SK-N-SH (cell line): ENCODE results near the gene CDCP1. TPM values are rescaled to one million over a fixed set of nuclear protein-coding genes. Genes with fewer than 3 reads are reported as not detected.

Experiments
- CTCF ChIA-PET: fragments of 300-600, 350-600 bp; formaldehyde crosslinking; extraction: SDS; loops from one replicate; lab custom pipeline; 2021; lab: Yijun Ruan, JAX
- POLR2A ChIA-PET: fragments of 350-600 bp; sonication (Branson Sonifier 250); formaldehyde crosslinking; extraction: SDS; loops from one replicate; lab custom pipeline; 2020; ENCODE audit warnings: antibody characterized with exemption, inconsistent platforms; lab: Yijun Ruan, JAX
- DNase-seq: peaks from one replicate; pipeline ENCODE4 v3.0.0; 2012
- H2AFZ ChIP-seq: fragments of 200-600 bp; sonication (generic); 2 replicates; pipeline ENCODE4 v1.8.1; 2016; ENCODE audit warnings: antibody characterized with exemption, mild to moderate bottlenecking, low read depth
- H3F3A ChIP-seq: fragments of 200-600 bp; sonication (generic); replicated peaks from 2 replicates; pipeline ENCODE3; 2016; ENCODE audit warnings: antibody characterized with exemption, mild to moderate bottlenecking; ENCODE audit not compliant: insufficient read depth
- H3K27ac ChIP-seq, 2 experiments: fragments of 200-500 bp in 1 of 2; fragments of 200-600 bp in 1 of 2; sonication (Bioruptor generic) in 1 of 2; sonication (generic), shearing (Covaris generic) in 1 of 2; 2 replicates each; pipeline versions ENCODE4 v1.5.1 to v1.6.1; 2014 to 2016; ENCODE audit warnings: low read depth in 2 of 2, inconsistent platforms in 1 of 2, low read length in 1 of 2, mild to moderate bottlenecking in 1 of 2, mixed read lengths in 1 of 2
- H3K27me3 ChIP-seq: fragments of 200-600 bp; sonication (generic), shearing (Covaris generic); 2 replicates; pipeline ENCODE4 v1.6.1; 2016; ENCODE audit warnings: mixed run types; ENCODE audit not compliant: insufficient read depth
- H3K36me3 ChIP-seq, 2 experiments: fragments of 200-500 bp in 1 of 2; fragments of 200-600 bp in 1 of 2; sonication (Bioruptor generic) in 1 of 2; sonication (generic) in 1 of 2; replicated peaks in 1 of 2; 2 replicates each; pipeline versions ENCODE3 to v1.5.1; 2014 to 2016; ENCODE audit warnings: low read length in 1 of 2, mild to moderate bottlenecking in 1 of 2; ENCODE audit not compliant: insufficient read depth in 2 of 2, control insufficient read depth in 1 of 2
- H3K4me1 ChIP-seq, 2 experiments: fragments of 200-500 bp in 1 of 2; fragments of 200-600 bp in 1 of 2; sonication (Bioruptor generic) in 1 of 2; sonication (generic), shearing (Covaris generic) in 1 of 2; 2 replicates each; pipeline versions ENCODE4 v1.5.1 to v1.6.1; 2014 to 2016; ENCODE audit warnings: low read depth in 1 of 2, low read length in 1 of 2, mixed run types in 1 of 2; ENCODE audit not compliant: insufficient read depth in 2 of 2, control insufficient read depth in 1 of 2
- H3K4me2 ChIP-seq: fragments of 200-600 bp; sonication (generic), shearing (Covaris generic); 2 replicates; pipeline ENCODE4 v1.6.1; 2017; ENCODE audit warnings: mixed run types
- H3K4me3 ChIP-seq, 2 experiments: fragments of 200-500 bp in 1 of 2; fragments of 200-600 bp in 1 of 2; sonication (Bioruptor generic) in 1 of 2; sonication (generic), shearing (Covaris generic) in 1 of 2; 2 replicates each; pipeline versions ENCODE4 v1.5.1 to v1.8.1; 2014 to 2016; ENCODE audit warnings: low read depth in 2 of 2, inconsistent platforms in 1 of 2, low read length in 1 of 2, mild to moderate bottlenecking in 1 of 2, mixed read lengths in 1 of 2, moderate library complexity in 1 of 2
- H3K79me2 ChIP-seq: fragments of 200-600 bp; sonication (generic); 2 replicates; pipeline ENCODE4 v1.8.1; 2017; ENCODE audit warnings: mild to moderate bottlenecking; ENCODE audit not compliant: insufficient read depth
- H3K9ac ChIP-seq: fragments of 200-600 bp; sonication (generic); 2 replicates; pipeline ENCODE4 v1.6.1; 2017; ENCODE audit warnings: mixed run types
- H3K9me2 ChIP-seq: fragments of 200-600 bp; sonication (generic); 2 replicates; pipeline ENCODE4 v1.6.1; 2017; ENCODE audit warnings: mixed run types
- H3K9me3 ChIP-seq: fragments of 200-600 bp; sonication (generic); 2 replicates; pipeline ENCODE4 v1.6.1; 2017; ENCODE audit warnings: mixed run types, mild to moderate bottlenecking, moderate library complexity
- H4K20me1 ChIP-seq: fragments of 200-600 bp; sonication (generic); 2 replicates; pipeline ENCODE4 v1.6.1; 2017; ENCODE audit warnings: mild to moderate bottlenecking, mixed run types; ENCODE audit not compliant: insufficient read depth
- CHD2 ChIP-seq: fragments of 150-350 bp; IDR thresholded peaks from 2 replicates; pipeline ENCODE4 v1.6.1; 2018; ENCODE audit warnings: low read length; ENCODE audit not compliant: partially characterized antibody
- ELF1 ChIP-seq: IDR thresholded peaks from 2 replicates; pipeline ENCODE4 v1.4.0; 2012
- FOXJ3 ChIP-seq: sonication (generic); formaldehyde crosslinking; IDR thresholded peaks from 2 replicates; pipeline ENCODE4 v1.5.1; 2020; ENCODE audit warnings: mild to moderate bottlenecking, missing genetic modification reagents
- FOXM1 ChIP-seq: IDR thresholded peaks from 2 replicates; pipeline ENCODE4 v1.4.0; 2012; ENCODE audit warnings: low read depth, mild to moderate bottlenecking
- GATA2 ChIP-seq: sonication (generic); formaldehyde crosslinking; IDR thresholded peaks from 2 replicates; pipeline ENCODE4 v1.5.0; 2020; ENCODE audit warnings: mild to moderate bottlenecking, missing genetic modification reagents
- MAX ChIP-seq: IDR thresholded peaks from 2 replicates; pipeline ENCODE4 v1.4.0; 2012; ENCODE audit warnings: low read depth
- MEF2A ChIP-seq: IDR thresholded peaks from 2 replicates; pipeline ENCODE4 v1.4.0; 2012; ENCODE audit warnings: low read depth, borderline replicate concordance
- NFIC ChIP-seq: IDR thresholded peaks from 2 replicates; pipeline ENCODE4 v1.4.0; 2012; ENCODE audit warnings: borderline replicate concordance
- NRF1 ChIP-seq: IDR thresholded peaks from 2 replicates; pipeline ENCODE4 v1.6.1; 2012; ENCODE audit warnings: low read depth, mild to moderate bottlenecking, low read length
- PBX3 ChIP-seq: IDR thresholded peaks from 2 replicates; pipeline ENCODE4; 2012
- RAD21 ChIP-seq: IDR thresholded peaks from 2 replicates; pipeline ENCODE4 v1.6.1; 2012; ENCODE audit warnings: mild to moderate bottlenecking, low read length
- RFX5 ChIP-seq: IDR thresholded peaks from 2 replicates; pipeline ENCODE4 v1.6.1; 2012; ENCODE audit warnings: mild to moderate bottlenecking, improper control_type of control experiment, low read length
- SMC3 ChIP-seq: IDR thresholded peaks from 2 replicates; pipeline ENCODE4 v1.6.1; 2012; ENCODE audit warnings: low read depth, low read length, improper control_type of control experiment
- USF2 ChIP-seq: fragments of 150-350 bp; IDR thresholded peaks from 2 replicates; pipeline ENCODE4 v1.6.1; 2017; ENCODE audit warnings: antibody characterized with exemption, low read length, low read depth, borderline replicate concordance
- YY1 ChIP-seq: IDR thresholded peaks from 2 replicates; pipeline ENCODE4 v1.4.0; 2012; ENCODE audit warnings: low read depth, mild to moderate bottlenecking
- WGBS: methylation state at CpG from one replicate; pipeline ENCODE4 v1.1.6; 2017; ENCODE audit warnings: low lambda C conversion rate; 5-methylcytosine and 5-hydroxymethylcytosine counted together
- polyA plus RNA-seq, 3 experiments: library from polyadenylated mRNA; depleted of rRNA; stranded (reverse); fragments of >200 nt; gene quantifications; 2 replicates each; pipeline ENCODE4 v1.2.3, GENCODE V29; 2012

CDCP1 gene
- polyA plus RNA-seq, 1 of the 3 experiments (the other 2 are of a cell fraction) = 3.6 TPM

GRCh38 chr3:45062697-45063070 is 83.5 kb downstream of the CDCP1 start (continued):
- TF ChIP-seq RFX5 = no peak
- TF ChIP-seq RAD21 = no peak
- no peak for TF ChIP-seq PBX3
- no peak for TF ChIP-seq NRF1
- no peak for TF ChIP-seq ELF1
- no peak for TF ChIP-seq CHD2
- TF ChIP-seq SMC3 = no peak
- TF ChIP-seq, all 33 proteins: peak for 0

- H3K4me2 ChIP-seq = 0 out of 2 replicates have a peak overlapping the region, but pooled peaks have one; percentile 25
- H2AFZ ChIP-seq = peak overlapping the region; percentile 29; the same call in 1 of the 2 replicates
- H3F3A ChIP-seq = peaks cover 14% of the 10 kb centered on the region
- no peaks in the 10 kb centered on the region for H3K27me3 ChIP-seq
- DNase-seq = no peak
- H4K20me1 ChIP-seq = no peaks in the 10 kb centered on the region
- H3K79me2 ChIP-seq = no peaks in the 10 kb centered on the region
- H3K4me3 ChIP-seq = no peak overlapping the region
- H3K4me1 ChIP-seq = peaks cover 5 to 23% of the 10 kb centered on the region in 2 experiments
- 60% methylated on average over 4 of the region's 4 CpGs for WGBS
- H3K36me3 ChIP-seq = no peaks in the 10 kb centered on the region
- no peaks in the 10 kb centered on the region for H3K9me2 ChIP-seq
- no peak overlapping the region for H3K9ac ChIP-seq
- H3K27ac ChIP-seq = no peak overlapping the region
- H3K9me3 ChIP-seq = no peaks in the 10 kb centered on the region
- TF ChIP-seq YY1 (no peak), FOXJ3 (no peak), FOXM1 (no peak), GATA2 (CRISPR knock-in tag) (no peak), MAX (no peak), NRF1 (no peak), NFIC (no peak), USF2 (no peak), MEF2A (no peak), CHD2 (no peak)
- CTCF ChIA-PET = interaction anchor here (1.7 kb wide), 1 partner anchor 19 kb away, joined by 5 read pairs; no protein-coding TSS in a partner anchor
- POLR2A ChIA-PET = no interaction called here
Measured at GRCh38 chr3:45060165-45060892, 85.8 kb downstream of the CDCP1 start.
